AG04449 (cell line): ENCODE measurements around the gene KCNAB1.

Experiments
- CTCF ChIA-PET: fragments of 350-600 bp; formaldehyde crosslinking; extraction: SDS; loops from one replicate; lab custom pipeline; 2021; ENCODE audit warnings: antibody characterized with exemption; lab: Yijun Ruan, JAX
- POLR2A ChIA-PET: fragments of 400-600, 350-600 bp; formaldehyde crosslinking; extraction: SDS; loops from one replicate; lab custom pipeline; 2020; ENCODE audit warnings: antibody characterized with exemption, inconsistent platforms; lab: Yijun Ruan, JAX
- DNase-seq: peaks from one replicate; pipeline ENCODE4 v3.0.0-alpha.2; 2010; ENCODE audit warnings: low read depth, low spot score
- H3K4me3 ChIP-seq: 2 replicates; pipeline ENCODE4 v1.5.1; 2011; ENCODE audit warnings: low read depth, mild to moderate bottlenecking, control low read depth, low read length
- CTCF ChIP-seq: IDR thresholded peaks from one replicate; pipeline ENCODE4 v1.5.1; 2011; ENCODE audit warnings: mild to moderate bottlenecking, moderate library complexity, low read length, control low read depth, inconsistent platforms; ENCODE audit not compliant: insufficient read depth; ENCODE audit errors: missing control alignments

KCNAB1 gene

GRCh38 chr3:156207802-156208685, 87.7 kb downstream of the KCNAB1 start:
- 0 out of 2 replicates have a peak overlapping the region, but pooled peaks have one; percentile 1 for H3K4me3 ChIP-seq
- ChIA-PET CTCF (no interaction called here), POLR2A (interaction anchor here (0.6 to 1.2 kb wide), 5 partner anchors 10 to 275 kb away, joined by 3 read pairs; no protein-coding TSS in a partner anchor)
- DNase-seq = peak; percentile 73
- TF ChIP-seq CTCF = no peak

DNA sequence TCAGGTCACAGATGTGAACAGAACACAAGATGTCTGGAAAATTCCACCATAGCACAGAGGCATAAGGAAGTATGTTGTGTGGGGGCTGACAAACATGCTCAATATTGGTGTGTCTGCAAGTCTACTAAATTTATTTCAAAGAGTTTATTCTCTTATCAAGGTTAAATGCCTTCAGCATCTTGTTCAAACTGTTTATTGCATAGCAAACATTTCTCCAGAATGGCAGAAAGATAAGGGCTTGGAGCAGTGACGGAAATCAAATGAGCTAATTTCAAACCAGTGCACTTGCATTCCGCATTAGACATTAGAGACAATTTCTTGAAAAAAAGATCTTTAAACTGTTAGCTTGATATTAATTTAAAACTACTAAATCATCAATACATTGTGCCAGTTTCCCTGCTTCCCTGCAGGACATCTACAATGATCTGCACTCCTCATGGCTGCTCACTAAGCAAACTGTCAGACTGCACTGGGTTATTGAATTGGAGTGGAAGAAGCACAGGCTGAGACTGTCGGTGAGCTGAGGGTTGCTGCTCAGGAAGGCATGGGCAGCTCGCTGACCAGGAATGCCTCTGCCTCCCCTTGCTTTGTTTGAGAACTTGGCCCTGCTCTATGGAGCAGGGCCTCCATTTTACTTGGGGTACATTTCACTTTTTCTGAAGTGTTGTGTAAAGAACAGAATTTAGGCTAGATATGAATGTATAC, 89.4 kb downstream of the KCNAB1 start:
- TF ChIP-seq CTCF = no peak
- CTCF ChIA-PET = interaction anchor here (0.9 kb wide), 1 partner anchor 59 kb away, joined by 4 read pairs; no protein-coding TSS in a partner anchor
- no peak overlapping the region for H3K4me3 ChIP-seq
- POLR2A ChIA-PET = interaction anchor here (0.6 kb wide), 1 partner anchor 873 kb away, joined by 5 read pairs; no protein-coding TSS in a partner anchor
- DNase-seq = no peak

DNA sequence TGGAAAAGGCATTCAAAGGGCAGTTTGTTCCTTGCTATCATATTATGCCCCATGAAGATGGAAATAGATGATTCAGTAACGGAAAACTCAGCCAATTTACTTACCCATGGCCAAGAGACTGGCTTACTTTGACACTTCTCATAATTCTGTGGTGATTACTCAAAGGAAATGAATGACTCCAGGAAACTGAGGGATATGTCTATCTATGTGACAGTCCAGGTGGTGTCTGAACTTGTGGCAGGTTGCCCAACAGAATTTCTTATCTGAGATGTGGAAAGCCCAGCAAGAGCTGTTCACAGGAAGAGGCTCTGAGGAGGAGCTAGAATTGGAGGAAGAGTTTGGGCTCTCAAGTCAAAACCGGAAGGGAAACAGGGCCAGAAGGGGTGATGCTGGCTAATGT, 91.2 kb downstream of the KCNAB1 start:
- POLR2A ChIA-PET = interaction anchor here (0.8 kb wide), 1 partner anchor 222 kb away, joined by 3 read pairs; no protein-coding TSS in a partner anchor
- H3K4me3 ChIP-seq = no peak overlapping the region
- no peak for TF ChIP-seq CTCF
- DNase-seq = peak; percentile 9
- CTCF ChIA-PET = interaction anchor here (1.8 kb wide), 1 partner anchor 37 kb away, joined by 7 read pairs; no protein-coding TSS in a partner anchor

DNA sequence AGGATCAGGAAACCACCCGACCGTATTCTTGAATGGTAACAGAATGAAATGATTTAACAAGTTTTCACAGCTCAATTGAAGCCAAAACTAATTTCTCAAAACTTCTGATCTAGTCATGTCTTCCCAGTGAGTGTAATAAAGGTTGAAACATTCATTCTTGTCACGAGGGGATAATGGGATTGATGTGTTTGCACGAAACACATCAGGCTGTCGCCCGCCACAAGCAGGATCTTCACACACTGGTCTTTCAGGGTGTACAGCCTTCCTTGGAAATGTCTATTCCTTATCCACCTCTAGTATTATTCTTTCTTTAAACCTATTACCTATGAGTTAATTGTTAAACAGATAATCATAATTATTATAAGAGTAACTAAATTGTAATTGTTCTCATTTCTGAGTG, 94.3 kb downstream of the KCNAB1 start:
- CTCF ChIA-PET = interaction anchor here (0.7 kb wide), 1 partner anchor 30 kb away, joined by 3 read pairs; no protein-coding TSS in a partner anchor
- POLR2A ChIA-PET = no interaction called here
- TF ChIP-seq CTCF = no peak
- DNase-seq = no peak
- no peak overlapping the region for H3K4me3 ChIP-seq

GRCh38 chr3:156215751-156216150, 95.4 kb downstream of the KCNAB1 start:
- no peak overlapping the region for H3K4me3 ChIP-seq

More at GRCh38 chr3:156215751-156216150, 95.4 kb downstream of the KCNAB1 start:
- no peak for DNase-seq
- ChIA-PET POLR2A (no interaction called here), CTCF (no interaction called here)
- TF ChIP-seq CTCF = no peak
